ENCODE measurements around the gene ITPA. TPM values are rescaled to one million over a fixed set of nuclear protein-coding genes. Genes with fewer than 3 reads are reported as not detected.

The ITPA gene
- total and polyA plus RNA-seq, 2 of the 13 experiments (the other 11 are each of a cell fraction or from before 2014, with no cell fraction given) = 60.1 to 103 TPM

- 0 out of 2 replicates have a peak, but pooled peaks have one; percentile 7 for TF ChIP-seq ZNF646 (CRISPR knock-in tag; IDR thresholded peaks at IDR 0.05)
- peak; percentile 33 for TF ChIP-seq HNRNPLL (IDR thresholded peaks at IDR 0.05; ENCODE audit: low read depth, low read length, poor library complexity, severe bottlenecking)
- TF ChIP-seq NFE2L1 (CRISPR knock-in tag; IDR thresholded peaks at IDR 0.05; ENCODE audit: borderline replicate concordance) = 0 out of 2 replicates have a peak, but pooled peaks have one; percentile 13
- TF ChIP-seq ZNF777 (CRISPR knock-in tag; IDR thresholded peaks at IDR 0.05) = no peak
- TF ChIP-seq ZNF160 (CRISPR knock-in tag; IDR thresholded peaks at IDR 0.05) = no peak
- TF ChIP-seq PCBP1 (IDR thresholded peaks at IDR 0.05; ENCODE audit: borderline replicate concordance, low read depth, low read length) = peak; percentile 70; the same call in 1 of the 2 replicates
- TF ChIP-seq MLX (CRISPR knock-in tag; IDR thresholded peaks at IDR 0.05) = no peak
- peak; percentile 13; the same call in 1 of the 2 replicates for TF ChIP-seq CENPT (CRISPR knock-in tag; IDR thresholded peaks at IDR 0.05; ENCODE audit: low read depth)
- TF ChIP-seq KLF15 (CRISPR knock-in tag; IDR thresholded peaks at IDR 0.05; ENCODE audit: borderline replicate concordance) = no peak
- TF ChIP-seq HOMEZ (CRISPR knock-in tag; IDR thresholded peaks at IDR 0.05; ENCODE audit: low read depth) = no peak
- no peak for TF ChIP-seq ZSCAN22 (CRISPR knock-in tag; IDR thresholded peaks at IDR 0.05)
- TF ChIP-seq PHF20 (CRISPR knock-in tag; IDR thresholded peaks at IDR 0.05) = no peak
- no peak for TF ChIP-seq ZNF740 (CRISPR knock-in tag; IDR thresholded peaks at IDR 0.05)
- no peak for TF ChIP-seq TAF15 (IDR thresholded peaks at IDR 0.05; ENCODE audit: low read depth, low read length, poor library complexity, severe bottlenecking)
- TF ChIP-seq ZNF513 (CRISPR knock-in tag; conservative IDR thresholded peaks at IDR 0.05) = no peak
- no peak for TF ChIP-seq GLMP (CRISPR knock-in tag; IDR thresholded peaks at IDR 0.05; ENCODE audit: borderline replicate concordance)
- no peak for TF ChIP-seq MIXL1 (CRISPR knock-in tag; IDR thresholded peaks at IDR 0.05)
Measured at GRCh38 chr20:3223994-3224680, 14.8 kb downstream of the ITPA start (continued).

Data from HepG2 (cell line).